CD4-positive, alpha-beta T cell treated with Interleukin-6 for 4 hours (primary cell): ENCODE measurements around the gene AHRR.
"Not testable (repeated sequence)": the region's sequence is repeated elsewhere in the genome, so short reads cannot be mapped to it uniquely, and the experiment has no call there.

Source experiments
- DNase-seq: peaks from one replicate; pipeline ENCODE4 v3.0.0-alpha.2; 2020; ENCODE audit warnings: mixed read lengths

The AHRR gene

DNA sequence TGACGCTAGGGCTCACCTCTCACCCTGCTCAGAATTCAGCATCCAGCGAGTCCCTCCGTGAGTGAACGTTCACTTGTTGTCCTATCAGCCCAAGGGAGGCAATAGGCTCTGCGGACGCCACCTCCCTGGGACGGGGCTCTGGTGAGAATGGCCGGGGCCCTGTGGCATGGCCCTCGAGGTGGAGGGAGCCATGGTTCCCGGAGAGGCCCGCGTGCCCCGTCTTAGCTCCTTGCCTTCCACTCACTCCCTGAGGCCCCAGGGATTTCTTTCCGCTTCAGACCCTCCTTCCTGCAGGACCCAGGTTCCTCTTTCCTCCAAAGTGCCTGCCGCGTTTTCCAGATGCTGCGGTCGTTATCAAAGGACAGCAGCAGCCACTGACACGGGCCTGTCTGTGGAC lies 142.9 kb downstream of the AHRR start:
- DNase-seq: no peak

DNA sequence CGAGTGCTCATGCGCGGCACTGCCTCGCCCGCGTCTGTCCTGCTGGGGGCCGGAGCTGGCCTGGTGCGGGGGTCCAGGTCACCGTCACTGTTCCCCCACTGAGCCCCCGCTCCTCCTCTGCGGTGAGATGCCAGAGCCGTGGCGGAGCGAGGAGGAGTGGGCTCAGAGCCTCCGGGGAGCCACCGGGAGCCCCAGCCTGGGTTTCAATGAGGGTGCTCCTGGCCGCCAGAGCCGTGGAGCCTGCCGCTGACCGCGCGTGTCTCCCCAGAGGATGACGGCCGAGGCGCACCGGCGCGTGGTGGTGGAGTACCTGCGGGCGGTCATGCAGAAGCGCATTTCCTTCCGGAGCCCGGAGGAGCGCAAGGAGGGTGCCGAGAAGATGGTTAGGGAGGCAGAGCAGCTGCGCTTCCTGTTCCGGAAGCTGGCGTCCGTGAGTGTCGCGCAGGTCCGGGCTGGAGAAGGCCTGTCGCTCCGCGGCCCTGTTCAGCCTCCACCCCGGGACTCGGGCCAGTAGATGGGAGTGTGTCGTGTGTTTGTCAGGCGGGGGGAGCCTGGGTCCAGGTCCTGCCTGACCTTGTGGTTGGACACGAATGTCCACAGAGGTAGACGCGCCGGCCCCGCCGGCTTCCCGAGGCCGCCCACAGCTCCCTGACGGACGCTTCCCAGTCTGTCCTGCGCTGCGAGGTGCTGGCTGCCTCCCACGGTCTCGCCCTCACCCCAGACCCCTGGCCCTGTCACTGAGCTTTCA lies 143.5 kb downstream of the AHRR start:
- DNase-seq: no peak

GRCh38 chr5:465591-466403 lies 144.3 kb downstream of the AHRR start:
- DNase-seq: no peak

GRCh38 chr5:466661-467310 lies 145.3 kb downstream of the AHRR start:
- no peak for DNase-seq

GRCh38 chr5:468401-468800 lies 146.9 kb downstream of the AHRR start:
- no peak for DNase-seq

DNA sequence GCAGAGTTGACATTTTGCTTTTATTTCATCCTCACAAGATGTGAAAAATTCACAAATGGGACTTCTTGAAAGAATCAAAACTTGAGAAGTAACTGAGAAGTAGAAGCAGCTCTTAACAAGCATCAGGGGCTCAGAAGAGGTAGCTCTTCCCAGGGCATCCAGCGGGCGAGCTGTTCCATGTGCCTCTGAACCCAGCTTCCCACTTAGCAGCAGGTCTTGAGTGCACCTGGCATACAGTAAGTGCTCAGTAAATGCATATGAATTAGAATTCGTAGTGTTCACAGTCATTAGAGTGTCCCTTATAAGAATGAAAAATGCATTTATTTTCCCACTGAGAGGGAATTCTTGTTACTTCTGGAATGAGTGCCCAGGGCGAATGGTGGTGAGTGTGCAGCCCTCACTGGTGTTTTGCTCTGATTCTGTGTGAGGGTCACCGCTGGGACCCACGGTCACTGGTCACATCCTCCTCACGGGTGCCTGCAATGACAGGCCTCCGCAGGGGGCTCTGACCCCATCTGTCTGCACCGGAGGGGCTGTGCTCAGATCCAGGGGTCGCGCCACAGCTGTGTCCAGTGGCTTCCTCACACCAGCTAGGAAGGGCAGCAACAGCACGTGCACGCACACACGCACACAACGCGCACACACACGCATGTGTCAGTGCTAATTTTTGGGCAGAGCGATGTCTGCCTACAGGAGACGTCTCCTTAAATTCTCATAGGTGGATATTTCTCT lies 148.4 kb downstream of the AHRR start:
- DNase-seq: no peak

- DNase-seq: no peak
Observed at GRCh38 chr5:470961-471749, 149.6 kb downstream of the AHRR start.

GRCh38 chr5:471750-472058 lies 150.2 kb downstream of the AHRR start:
- DNase-seq: no peak

DNA sequence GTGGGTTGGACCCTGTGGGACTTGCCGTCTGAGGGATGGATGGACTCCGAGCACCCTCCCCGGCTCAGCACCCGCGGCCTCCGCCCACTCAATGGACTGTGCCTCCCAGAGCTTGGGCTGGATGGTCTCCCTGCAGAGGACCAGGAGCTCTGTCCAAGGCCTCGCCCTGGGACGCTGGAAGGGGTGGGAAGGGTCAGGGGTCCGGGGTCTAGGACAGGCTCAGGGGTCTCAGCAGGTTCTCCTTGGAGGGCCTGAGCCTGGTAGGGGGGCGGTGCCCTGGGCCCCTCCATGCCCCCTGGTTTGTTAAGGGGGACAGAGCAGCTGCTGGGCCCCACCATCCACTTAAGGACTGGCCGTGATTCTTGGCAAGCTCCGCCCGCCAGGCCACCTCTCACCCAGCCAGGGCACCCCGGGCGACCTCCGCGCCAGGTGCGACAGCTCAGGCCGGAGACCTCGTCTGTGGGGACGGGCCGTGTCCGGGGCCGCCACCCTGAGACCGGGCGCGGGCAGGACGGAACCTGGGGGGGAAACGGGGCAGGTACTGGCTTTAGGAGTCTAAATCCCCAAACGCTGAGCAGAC lies 150.7 kb downstream of the AHRR start:
- no peak for DNase-seq

DNA sequence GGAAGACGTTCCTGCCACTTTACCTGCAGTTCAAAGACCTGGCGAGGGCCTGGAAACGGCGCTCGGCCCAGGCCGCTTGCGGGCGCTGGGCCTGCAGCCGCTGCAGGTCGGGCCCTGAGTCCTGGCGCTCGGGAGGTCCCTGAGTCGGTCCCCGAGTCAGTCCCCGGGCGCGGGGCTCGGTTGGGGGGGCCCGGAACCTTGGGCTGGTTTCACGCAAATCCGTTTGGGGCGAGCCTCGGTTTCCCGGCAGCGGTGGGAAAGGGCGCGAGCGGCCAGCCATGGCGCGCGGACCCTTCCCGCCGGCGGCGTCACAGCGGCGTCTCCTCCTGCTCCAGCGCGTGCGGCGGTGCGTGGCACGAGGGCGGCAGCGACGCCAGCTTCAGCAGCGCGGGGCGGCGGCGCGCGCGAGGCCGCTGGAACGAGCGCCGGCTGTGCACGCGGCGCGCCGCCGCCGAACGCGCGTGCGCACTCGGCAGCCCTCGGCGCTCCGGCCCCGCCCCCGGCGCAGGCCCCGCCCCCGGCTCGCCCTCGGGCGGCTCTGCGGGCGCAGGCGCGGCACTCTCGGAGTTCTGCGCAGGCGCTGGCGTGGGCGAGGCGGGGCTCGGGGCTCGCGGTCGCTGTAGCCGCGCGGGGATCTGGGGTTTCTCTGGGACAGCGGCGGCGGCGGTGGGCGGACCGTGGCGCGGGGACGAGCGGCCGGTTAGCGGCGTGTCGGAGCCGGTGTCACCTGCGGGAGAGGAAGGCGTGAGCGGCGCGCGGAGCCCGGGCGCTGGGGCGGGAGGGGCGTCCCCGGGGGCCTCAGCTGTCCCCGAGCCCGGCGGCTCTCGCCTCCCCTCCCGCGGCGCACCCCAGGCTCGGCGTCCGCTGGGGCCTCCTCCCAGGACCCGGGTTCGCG lies 151.4 kb downstream of the AHRR start:
- DNase-seq: peak; percentile 90

GRCh38 chr5:473551-474192 lies 152.2 kb downstream of the AHRR start:
- DNase-seq: peak; percentile 35

DNA sequence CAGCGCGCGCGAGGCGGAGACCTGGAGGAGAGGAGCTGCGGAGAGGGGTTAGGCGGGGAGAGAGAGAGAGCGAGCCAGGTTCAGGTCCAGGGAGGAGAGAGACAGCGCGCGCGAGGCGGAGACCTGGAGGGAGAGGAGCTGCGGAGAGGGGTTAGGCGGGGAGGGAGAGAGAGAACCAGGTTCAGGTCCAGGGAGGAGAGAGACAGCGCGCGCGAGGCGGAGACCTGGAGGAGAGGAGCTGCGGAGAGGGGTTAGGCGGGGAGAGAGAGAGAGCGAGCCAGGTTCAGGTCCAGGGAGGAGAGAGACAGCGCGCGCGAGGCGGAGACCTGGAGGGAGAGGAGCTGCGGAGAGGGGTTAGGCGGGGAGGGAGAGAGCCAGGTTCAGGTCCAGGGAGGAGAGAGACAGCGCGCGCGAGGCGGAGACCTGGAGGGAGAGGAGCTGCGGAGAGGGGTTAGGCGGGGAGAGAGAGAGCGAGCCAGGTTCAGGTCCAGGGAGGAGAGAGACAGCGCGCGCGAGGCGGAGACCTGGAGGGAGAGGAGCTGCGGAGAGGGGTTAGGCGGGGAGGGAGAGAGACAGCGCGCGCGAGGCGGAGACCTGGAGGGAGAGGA lies 152.8 kb downstream of the AHRR start:
- DNase-seq: not testable (repeated sequence)

- DNase-seq: peak; percentile 26
Observed at GRCh38 chr5:474840-475661, 153.5 kb downstream of the AHRR start.

- no peak for DNase-seq
Observed at GRCh38 chr5:475704-476101, 154.2 kb downstream of the AHRR start.

- no peak for DNase-seq
Observed at GRCh38 chr5:476102-476813, 154.7 kb downstream of the AHRR start.

DNA sequence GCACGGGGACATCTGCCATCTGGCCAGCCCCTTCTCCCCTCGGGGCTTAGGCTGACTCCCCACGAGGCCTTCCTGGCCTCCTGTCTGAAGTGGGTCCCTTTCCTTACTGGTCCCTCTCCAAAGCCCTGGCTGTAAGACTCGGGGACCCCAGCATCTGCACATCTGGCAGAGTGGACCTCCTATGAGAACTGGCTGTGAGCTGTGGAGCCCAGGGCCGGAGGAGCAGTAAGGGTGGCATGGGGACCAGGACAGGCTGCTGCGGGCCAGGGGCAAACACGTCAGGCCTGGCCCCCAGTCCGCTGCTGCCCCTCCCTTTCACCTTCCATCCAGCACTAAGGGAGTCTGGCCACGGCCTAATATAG lies 155.3 kb downstream of the AHRR start:
- DNase-seq: no peak

DNA sequence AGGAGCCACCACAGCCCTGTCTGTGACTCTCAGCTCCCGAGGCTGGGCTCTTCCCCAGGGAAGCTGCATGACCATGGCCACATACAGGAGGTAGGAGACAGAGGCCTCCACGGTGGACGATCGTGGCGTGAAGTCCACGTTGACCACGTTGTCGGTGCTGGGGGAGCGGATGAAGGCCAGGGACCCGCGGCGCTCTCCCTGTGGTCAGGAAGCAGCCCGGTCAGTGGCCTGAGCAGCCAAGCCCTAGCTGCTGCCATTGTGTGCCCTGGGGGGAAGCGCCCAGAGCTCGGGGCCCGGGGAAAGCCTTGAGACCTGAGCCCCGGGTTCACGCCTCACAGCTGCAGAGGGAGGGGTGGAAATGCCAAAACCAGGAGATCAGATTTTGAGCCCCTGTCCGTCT lies 155.7 kb downstream of the AHRR start:
- DNase-seq: no peak

- DNase-seq: no peak
Observed at GRCh38 chr5:477871-478270, 156.4 kb downstream of the AHRR start.
